ENCODE data around the gene ZNF223. TPM values are rescaled to one million over a fixed set of nuclear protein-coding genes. Genes with fewer than 3 reads are reported as not detected.

The ZNF223 gene
- polyA plus RNA-seq, 1 of the 3 experiments (the other 2 are of a cell fraction), result 2.7 TPM

GRCh38 chr19:44002566-44003460, 49.0 kb upstream of the ZNF223 start, which contains the start of gene ZNF230 (continued):
- TF ChIP-seq CTCF (IDR thresholded peaks at IDR 0.05) (no peak), ZBTB33 (IDR thresholded peaks at IDR 0.05; ENCODE audit: borderline replicate concordance, low read depth) (no peak), CHD2 (IDR thresholded peaks at IDR 0.05; ENCODE audit: low read length, partially characterized antibody) (peak; percentile 94), RCOR1 (IDR thresholded peaks at IDR 0.05; ENCODE audit: low read length) (peak; percentile 36; the same call in 1 of the 2 replicates)

- Histone ChIP-seq H3K4me1 (ENCODE audit: control insufficient read depth in 1 of 2, insufficient read depth in 2 of 2, low read depth in 1 of 2, low read length in 1 of 2) (peaks cover 0 to 11% of the 10 kb centered on the region in 2 experiments; a peak in 2 of 4 replicates), H3K36me3 (replicated peaks in 1 of 2; ENCODE audit: control insufficient read depth in 1 of 2, insufficient read depth in 2 of 2, low read length in 1 of 2) (peaks cover 16 to 21% of the 10 kb centered on the region in 2 experiments), H2AFZ (ENCODE audit: low read depth) (peak overlapping the region; percentile 93), H3K9ac (peak overlapping the region; percentile 64), H3K79me2 (ENCODE audit: insufficient read depth) (peaks cover 32% of the 10 kb centered on the region), H3K27ac (ENCODE audit: low read depth in 2 of 2, low read length in 1 of 2) (peak overlapping the region; percentile 21 to 74; a peak in 2 of 4 replicates), H3F3A (replicated peaks; ENCODE audit: insufficient read depth) (no peaks in the 10 kb centered on the region), H4K20me1 (ENCODE audit: insufficient read depth) (no peaks in the 10 kb centered on the region), H3K9me2 (no peaks in the 10 kb centered on the region), H3K4me3 (ENCODE audit: low read depth in 2 of 2, low read length in 1 of 2) (peak overlapping the region; percentile 81 to 97), H3K4me2 (peak overlapping the region; percentile 77), H3K27me3 (ENCODE audit: insufficient read depth) (no peaks in the 10 kb centered on the region), H3K9me3 (no peaks in the 10 kb centered on the region)
- no peak for DNase-seq
- WGBS (ENCODE audit: low lambda C conversion rate), result under 1% methylated on average over 10 of the region's 15 CpGs
- POLR2A ChIA-PET, result no interaction called here
- CTCF ChIA-PET, result interaction anchor here (0.7 to 1.2 kb wide), 4 partner anchors 16 to 258 kb away, joined by 3 to 4 read pairs (median 3); partner anchors contain the start of gene ZNF223
- TF ChIP-seq USF2 (IDR thresholded peaks at IDR 0.05; ENCODE audit: borderline replicate concordance, low read depth, low read length), result no peak
- no peak for TF ChIP-seq NRF1 (IDR thresholded peaks at IDR 0.05; ENCODE audit: low read depth, low read length)
- no peak for TF ChIP-seq JUND (IDR thresholded peaks at IDR 0.05)
- TF ChIP-seq ZBTB33 (IDR thresholded peaks at IDR 0.05; ENCODE audit: borderline replicate concordance, low read depth), result no peak
- TF ChIP-seq FOXJ3 (CRISPR knock-in tag; IDR thresholded peaks at IDR 0.05), result no peak
- no peak for TF ChIP-seq EP300 (IDR thresholded peaks at IDR 0.05; ENCODE audit: borderline replicate concordance in 1 of 2, low read depth in 1 of 2, low read length in 1 of 2)
- TF ChIP-seq RCOR1 (IDR thresholded peaks at IDR 0.05; ENCODE audit: low read length), result no peak
- TF ChIP-seq RAD21 (IDR thresholded peaks at IDR 0.05; ENCODE audit: low read length), result no peak
- no peak for TF ChIP-seq NFIC (IDR thresholded peaks at IDR 0.05; ENCODE audit: borderline replicate concordance)
- TF ChIP-seq SMC3 (IDR thresholded peaks at IDR 0.05; ENCODE audit: low read depth, low read length), result no peak
- TF ChIP-seq GABPA (IDR thresholded peaks at IDR 0.05; ENCODE audit: low read depth), result no peak
- TF ChIP-seq TCF12 (IDR thresholded peaks at IDR 0.05), result no peak
- TF ChIP-seq USF1 (IDR thresholded peaks at IDR 0.05; ENCODE audit: borderline replicate concordance, low read depth), result no peak
- no peak; the same call in 1 of the 2 replicates for TF ChIP-seq CTCF (IDR thresholded peaks at IDR 0.05)
- no peak for TF ChIP-seq MAX (IDR thresholded peaks at IDR 0.05; ENCODE audit: low read depth)
- TF ChIP-seq CHD2 (IDR thresholded peaks at IDR 0.05; ENCODE audit: low read length, partially characterized antibody), result no peak
Observed at GRCh38 chr19:44003461-44004009, 48.3 kb upstream of the ZNF223 start.

Measured in SK-N-SH (cell line).